Natural killer cell treated with Interleukin-12 subunit alpha and Interleukin-12 subunit beta and Interleukin-15 and Interleukin-18, amount 100 ng/mL, for 72 hours (primary cell): ENCODE results near the gene GRAMD1C. TPM values are rescaled to one million over a fixed set of nuclear protein-coding genes. Genes with fewer than 3 reads are reported as not detected.

Experiments used
- ATAC-seq, 2 donors: fragments of 150-1000 bp; cut with Tn5 transposase in 1 of 2; sonication (Bioruptor Pico), chemical (Tn5 transposase) in 1 of 2; 2 replicates each; pipeline ENCODE4 v1.10.0; 2021
- DNase-seq: peaks from one replicate; pipeline ENCODE4 v3.0.0; 2022; ENCODE audit warnings: low spot score
- H3K27ac Mint-ChIP-seq, 2 donors: 1 replicate in 1 of 2; 2 replicates in 1 of 2; pipeline ENCODE4 v1.8.0; 2022; ENCODE audit warnings: mixed read lengths in 2 of 2, mild to moderate bottlenecking in 1 of 2, moderate library complexity in 1 of 2
- H3K27me3 Mint-ChIP-seq, 2 donors: 1 replicate in 1 of 2; 2 replicates in 1 of 2; pipeline ENCODE4 v1.8.0; 2022; ENCODE audit warnings: mixed read lengths in 2 of 2
- H3K36me3 Mint-ChIP-seq: one replicate; pipeline ENCODE4 v1.8.0; 2022; ENCODE audit warnings: mixed read lengths
- H3K4me1 Mint-ChIP-seq, 2 donors: 1 replicate in 1 of 2; 2 replicates in 1 of 2; pipeline ENCODE4 v1.8.0; 2022; ENCODE audit warnings: low read depth in 2 of 2, mixed read lengths in 2 of 2, mild to moderate bottlenecking in 1 of 2
- H3K4me3 Mint-ChIP-seq: one replicate; pipeline ENCODE4 v1.8.0; 2022; ENCODE audit warnings: mixed read lengths
- H3K9me3 Mint-ChIP-seq: 2 replicates; pipeline ENCODE4 v1.8.0; 2022; ENCODE audit warnings: mixed read lengths
- total RNA-seq, 2 donors: library from RNA; stranded (reverse); gene quantifications; one replicate each; pipeline ENCODE4 v1.2.3, GENCODE V29; 2022

The GRAMD1C gene
- total RNA-seq: 1 to 10 TPM in 1 of 2 donors, under 1 TPM in 1; 0.26 to 2.3 TPM

- peak; percentile 96 to 98 for ATAC-seq
- H3K27me3 Mint-ChIP-seq: peaks cover 0 to 2% of the 10 kb centered on the region in 2 donors
Measured at GRCh38 chr3:113838631-113839209, at the start of gene GRAMD1C. GRAMD1C (plus strand) TSS chr3:113838788; CDS start chr3:113838910, 122 bp downstream.

GRCh38 chr3:113791381-113791780 lies 47.2 kb upstream of the GRAMD1C start:
- no peak for ATAC-seq
- DNase-seq: no peak
- no peaks in the 10 kb centered on the region for H3K27me3 Mint-ChIP-seq
- no peak overlapping the region for H3K27ac Mint-ChIP-seq
- peaks cover 11% of the 10 kb centered on the region for H3K36me3 Mint-ChIP-seq
- no peaks in the 10 kb centered on the region for H3K4me1 Mint-ChIP-seq
- no peaks in the 10 kb centered on the region for H3K9me3 Mint-ChIP-seq
- H3K4me3 Mint-ChIP-seq: no peak overlapping the region

More at GRCh38 chr3:113838631-113839209, at the start of gene GRAMD1C:
- DNase-seq: peak; percentile 89
- Mint-ChIP-seq H3K9me3 (no peaks in the 10 kb centered on the region), H3K4me3 (peak within 1 kb of the TSS; percentile 85), H3K36me3 (no peaks in the 10 kb centered on the region), H3K4me1 (peaks cover 6 to 8% of the 10 kb centered on the region in 2 donors), H3K27ac (no peak within 1 kb of the TSS)

- no peak overlapping the region for H3K27ac Mint-ChIP-seq
- no peaks in the 10 kb centered on the region for H3K9me3 Mint-ChIP-seq
- ATAC-seq (no peak), DNase-seq (no peak)
- H3K27me3 Mint-ChIP-seq: no peaks in the 10 kb centered on the region
- H3K4me1 Mint-ChIP-seq: no peaks in the 10 kb centered on the region
- H3K36me3 Mint-ChIP-seq: peaks cover 10% of the 10 kb centered on the region
- no peak overlapping the region for H3K4me3 Mint-ChIP-seq
Measured at GRCh38 chr3:113794526-113794925, 44.1 kb upstream of the GRAMD1C start.

- Mint-ChIP-seq H3K4me1 (no peaks in the 10 kb centered on the region), H3K27ac (no peak overlapping the region), H3K4me3 (no peak overlapping the region), H3K9me3 (no peaks in the 10 kb centered on the region), H3K36me3 (peaks cover 11% of the 10 kb centered on the region), H3K27me3 (no peaks in the 10 kb centered on the region)
- ATAC-seq (no peak), DNase-seq (no peak)
Measured at GRCh38 chr3:113795693-113796092, 42.9 kb upstream of the GRAMD1C start.

- ATAC-seq (no peak), DNase-seq (no peak)
- H3K4me3 Mint-ChIP-seq: no peak overlapping the region
- H3K4me1 Mint-ChIP-seq: peaks cover 6% of the 10 kb centered on the region in 2 donors
- no peaks in the 10 kb centered on the region for H3K27me3 Mint-ChIP-seq
- H3K9me3 Mint-ChIP-seq: no peaks in the 10 kb centered on the region
- H3K36me3 Mint-ChIP-seq: peaks cover 11% of the 10 kb centered on the region
- peak overlapping the region in 1 of 2 donors; percentile 81 for H3K27ac Mint-ChIP-seq
Measured at GRCh38 chr3:113802795-113803455, 35.7 kb upstream of the GRAMD1C start.

- peaks cover 11% of the 10 kb centered on the region for H3K36me3 Mint-ChIP-seq
- H3K27ac Mint-ChIP-seq: no peak overlapping the region
- no peaks in the 10 kb centered on the region for H3K27me3 Mint-ChIP-seq
- peaks cover 6% of the 10 kb centered on the region in 2 donors for H3K4me1 Mint-ChIP-seq
- ATAC-seq: no peak
- DNase-seq: no peak
- no peaks in the 10 kb centered on the region for H3K9me3 Mint-ChIP-seq
- no peak overlapping the region for H3K4me3 Mint-ChIP-seq
Measured at GRCh38 chr3:113804661-113805060, 33.9 kb upstream of the GRAMD1C start.

- H3K4me3 Mint-ChIP-seq: no peak overlapping the region
- H3K27ac Mint-ChIP-seq: no peak overlapping the region
- H3K4me1 Mint-ChIP-seq: peaks cover 6% of the 10 kb centered on the region in 2 donors
- DNase-seq (no peak), ATAC-seq (no peak)
- H3K36me3 Mint-ChIP-seq: peaks cover 11% of the 10 kb centered on the region
- no peaks in the 10 kb centered on the region for H3K27me3 Mint-ChIP-seq
- no peaks in the 10 kb centered on the region for H3K9me3 Mint-ChIP-seq
Measured at GRCh38 chr3:113805249-113805648, 33.3 kb upstream of the GRAMD1C start.

GRCh38 chr3:113812854-113813253 lies 25.7 kb upstream of the GRAMD1C start:
- DNase-seq: no peak
- Mint-ChIP-seq H3K36me3 (peaks cover 6% of the 10 kb centered on the region), H3K4me3 (no peak overlapping the region), H3K27ac (no peak overlapping the region), H3K9me3 (no peaks in the 10 kb centered on the region), H3K27me3 (no peaks in the 10 kb centered on the region), H3K4me1 (no peaks in the 10 kb centered on the region)
- no peak for ATAC-seq

- Mint-ChIP-seq H3K4me3 (no peak overlapping the region), H3K27ac (no peak overlapping the region), H3K36me3 (no peaks in the 10 kb centered on the region), H3K9me3 (no peaks in the 10 kb centered on the region), H3K4me1 (no peaks in the 10 kb centered on the region), H3K27me3 (no peaks in the 10 kb centered on the region)
- DNase-seq (no peak), ATAC-seq (no peak)
Measured at GRCh38 chr3:113819866-113820265, 18.7 kb upstream of the GRAMD1C start.

- no peaks in the 10 kb centered on the region for H3K36me3 Mint-ChIP-seq
- DNase-seq (no peak), ATAC-seq (no peak)
- no peak overlapping the region for H3K27ac Mint-ChIP-seq
- no peaks in the 10 kb centered on the region for H3K9me3 Mint-ChIP-seq
- peaks cover 0 to 2% of the 10 kb centered on the region in 2 donors for H3K4me1 Mint-ChIP-seq
- no peaks in the 10 kb centered on the region for H3K27me3 Mint-ChIP-seq
- H3K4me3 Mint-ChIP-seq: no peak overlapping the region
Measured at GRCh38 chr3:113825090-113825489, 13.5 kb upstream of the GRAMD1C start.

- H3K4me3 Mint-ChIP-seq: no peak overlapping the region
- peaks cover 4 to 14% of the 10 kb centered on the region in 2 donors for H3K4me1 Mint-ChIP-seq
- peaks cover 5% of the 10 kb centered on the region for H3K9me3 Mint-ChIP-seq
- DNase-seq: no peak
- H3K27me3 Mint-ChIP-seq: no peaks in the 10 kb centered on the region
- H3K27ac Mint-ChIP-seq: no peak overlapping the region
- no peaks in the 10 kb centered on the region for H3K36me3 Mint-ChIP-seq
- no peak for ATAC-seq
Measured at GRCh38 chr3:113828600-113828999, 10.0 kb upstream of the GRAMD1C start.

GRCh38 chr3:113829576-113830354 lies 8.8 kb upstream of the GRAMD1C start:
- Mint-ChIP-seq H3K27me3 (no peaks in the 10 kb centered on the region), H3K9me3 (peaks cover 5% of the 10 kb centered on the region), H3K36me3 (no peaks in the 10 kb centered on the region), H3K4me1 (peaks cover 4 to 14% of the 10 kb centered on the region in 2 donors), H3K27ac (no peak overlapping the region), H3K4me3 (no peak overlapping the region)
- ATAC-seq (no peak), DNase-seq (no peak)

GRCh38 chr3:113831103-113831355 lies 7.6 kb upstream of the GRAMD1C start:
- peaks cover 4 to 14% of the 10 kb centered on the region in 2 donors for H3K4me1 Mint-ChIP-seq
- peaks cover 5% of the 10 kb centered on the region for H3K9me3 Mint-ChIP-seq
- no peaks in the 10 kb centered on the region for H3K36me3 Mint-ChIP-seq
- no peak overlapping the region for H3K27ac Mint-ChIP-seq
- no peak overlapping the region for H3K4me3 Mint-ChIP-seq
- ATAC-seq (no peak), DNase-seq (no peak)
- peaks cover 0 to 2% of the 10 kb centered on the region in 2 donors for H3K27me3 Mint-ChIP-seq

GRCh38 chr3:113832477-113833164 lies 6.0 kb upstream of the GRAMD1C start:
- Mint-ChIP-seq H3K4me1 (peaks cover 4 to 14% of the 10 kb centered on the region in 2 donors), H3K36me3 (no peaks in the 10 kb centered on the region), H3K4me3 (no peak overlapping the region), H3K9me3 (peaks cover 5% of the 10 kb centered on the region), H3K27me3 (peaks cover 0 to 2% of the 10 kb centered on the region in 2 donors), H3K27ac (no peak overlapping the region)
- no peak for DNase-seq
- ATAC-seq: no peak
